ENCODE results near the gene CNTNAP5.

Gene CNTNAP5

DNA sequence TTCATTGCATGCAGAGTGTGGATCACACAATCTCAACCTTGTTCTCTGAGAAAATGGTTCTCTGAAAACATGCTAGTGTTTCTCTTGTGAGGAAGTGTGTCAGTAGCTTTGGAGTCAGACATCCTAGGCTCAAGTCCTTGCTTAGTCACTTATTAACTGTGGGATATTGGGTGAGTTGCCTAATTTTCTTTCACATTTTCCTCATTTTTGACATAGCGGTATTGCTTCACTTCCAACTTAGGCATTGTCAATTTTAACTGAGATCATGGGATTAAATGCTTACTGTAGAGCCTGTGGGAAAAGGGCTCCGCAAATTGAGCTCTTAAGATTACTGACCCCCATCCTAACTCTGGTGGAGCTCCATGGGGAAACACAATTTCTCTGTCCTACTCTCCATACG, 622.2 kb downstream of the CNTNAP5 start:
- Histone ChIP-seq H3K36me3 (no peaks in the 10 kb centered on the region), H3K4me3 (no peak overlapping the region), H3K9ac (no peak overlapping the region), H3K27ac (no peak overlapping the region), H3K27me3 (no peaks in the 10 kb centered on the region), H3K9me3 (replicated peaks in 1 of 11) (no peaks in the 10 kb centered on the region), H4K20me1 (no peaks in the 10 kb centered on the region), H3K4me1 (peaks cover 0 to 8% (median 0%) of the 10 kb centered on the region in 10 experiments; a peak in 1 of 20 replicates), H3K4me2 (no peak overlapping the region)
- TF ChIP-seq Cebpa-rat (IDR thresholded peaks at IDR 0.05): no peak

DNA sequence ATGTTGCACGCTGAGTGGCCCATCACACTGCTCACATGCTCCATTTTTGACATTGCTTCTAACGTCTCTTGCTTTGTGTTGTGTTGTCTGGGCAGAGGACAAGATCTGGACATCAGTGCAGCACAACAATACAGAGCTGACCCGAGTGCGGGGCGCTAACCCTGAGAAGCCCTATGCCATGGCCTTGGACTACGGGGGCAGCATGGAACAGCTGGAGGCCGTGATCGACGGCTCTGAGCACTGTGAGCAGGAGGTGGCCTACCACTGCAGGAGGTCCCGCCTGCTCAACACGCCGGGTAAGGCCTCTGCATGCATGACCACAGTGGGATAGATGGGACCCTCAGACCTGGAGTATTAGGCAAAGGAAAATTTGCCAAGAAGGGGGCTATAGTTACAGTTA, 622.6 kb downstream of the CNTNAP5 start:
- H3K4me3 ChIP-seq: no peak overlapping the region
- no peak overlapping the region for H3K9ac ChIP-seq
- H3K27me3 ChIP-seq: no peaks in the 10 kb centered on the region

GRCh38 chr2:124649001-124649400, 623.9 kb downstream of the CNTNAP5 start:
- Histone ChIP-seq H3K36me3 (no peaks in the 10 kb centered on the region), H3K9ac (no peak overlapping the region), H3K9me3 (replicated peaks in 1 of 11) (no peaks in the 10 kb centered on the region), H3K4me1 (peaks cover 0 to 8% (median 0%) of the 10 kb centered on the region in 10 experiments; a peak in 1 of 20 replicates), H3K4me3 (no peak overlapping the region), H3K4me2 (no peak overlapping the region), H3K27ac (no peak overlapping the region), H3K27me3 (no peaks in the 10 kb centered on the region), H4K20me1 (no peaks in the 10 kb centered on the region)
- TF ChIP-seq Cebpa-rat (IDR thresholded peaks at IDR 0.05): no peak

More for the DNA sequence above, 622.6 kb downstream of the CNTNAP5 start:
- Histone ChIP-seq H3K27ac (no peak overlapping the region), H3K4me2 (no peak overlapping the region), H3K4me1 (peaks cover 0 to 8% (median 0%) of the 10 kb centered on the region in 10 experiments; a peak in 1 of 20 replicates), H3K9me3 (replicated peaks in 1 of 11) (no peaks in the 10 kb centered on the region), H4K20me1 (no peaks in the 10 kb centered on the region), H3K36me3 (no peaks in the 10 kb centered on the region)
- TF ChIP-seq Cebpa-rat (IDR thresholded peaks at IDR 0.05): no peak

DNA sequence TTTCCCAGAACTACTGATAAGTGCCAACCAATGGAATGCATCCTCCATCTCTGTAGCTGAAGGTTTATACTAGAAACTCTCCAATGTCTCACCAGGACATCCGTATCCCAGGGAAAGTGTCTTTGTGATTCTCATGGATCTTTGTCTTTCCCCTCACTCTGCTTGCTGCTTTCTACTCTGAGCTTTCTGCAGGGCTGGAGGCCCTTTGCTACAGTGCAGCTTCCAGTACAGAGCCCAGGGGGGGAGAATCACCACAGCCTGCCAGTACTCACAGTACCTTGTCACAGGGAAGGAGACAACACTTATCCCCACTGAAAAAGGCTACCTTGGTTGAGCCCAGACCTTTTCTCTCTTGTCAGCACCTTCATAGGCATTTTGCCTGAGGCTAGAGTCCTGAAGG, 627.0 kb downstream of the CNTNAP5 start:
- Histone ChIP-seq H3K4me1 (no peaks in the 10 kb centered on the region), H3K4me3 (no peak overlapping the region), H3K27ac (no peak overlapping the region), H4K20me1 (no peaks in the 10 kb centered on the region), H3K36me3 (no peaks in the 10 kb centered on the region), H3K4me2 (no peak overlapping the region), H3K9ac (no peak overlapping the region), H3K27me3 (no peaks in the 10 kb centered on the region), H3K9me3 (replicated peaks in 1 of 11) (no peaks in the 10 kb centered on the region)
- no peak for TF ChIP-seq Cebpa-rat (IDR thresholded peaks at IDR 0.05)

DNA sequence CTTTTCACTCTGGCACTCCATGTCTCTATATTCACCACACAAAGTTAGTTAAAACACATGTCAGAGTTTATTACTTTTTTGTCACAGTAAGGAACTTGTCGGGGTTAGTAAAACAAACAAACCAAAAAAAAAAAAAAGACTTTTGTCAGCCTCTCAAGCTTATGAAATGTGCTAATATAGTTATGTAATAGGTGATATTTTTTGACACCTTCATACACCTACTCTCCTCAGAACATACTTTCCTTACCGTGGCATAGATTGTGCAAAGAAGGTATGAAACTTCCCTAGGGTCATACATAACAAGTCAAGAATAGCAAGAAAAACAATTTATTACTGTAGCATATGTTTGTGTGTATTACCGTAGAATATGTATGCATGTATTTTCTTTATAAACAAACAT, 633.3 kb downstream of the CNTNAP5 start:
- no peak overlapping the region for H3K9ac ChIP-seq
- no peaks in the 10 kb centered on the region for H3K36me3 ChIP-seq
- no peaks in the 10 kb centered on the region for H4K20me1 ChIP-seq
- H3K4me3 ChIP-seq: no peak overlapping the region
- H3K4me1 ChIP-seq: no peaks in the 10 kb centered on the region
- H3K27ac ChIP-seq: no peak overlapping the region
- no peak for TF ChIP-seq Cebpa-rat (IDR thresholded peaks at IDR 0.05)
- H3K27me3 ChIP-seq: no peaks in the 10 kb centered on the region
- no peak overlapping the region for H3K4me2 ChIP-seq
- no peaks in the 10 kb centered on the region for H3K9me3 ChIP-seq (replicated peaks in 1 of 11)

DNA sequence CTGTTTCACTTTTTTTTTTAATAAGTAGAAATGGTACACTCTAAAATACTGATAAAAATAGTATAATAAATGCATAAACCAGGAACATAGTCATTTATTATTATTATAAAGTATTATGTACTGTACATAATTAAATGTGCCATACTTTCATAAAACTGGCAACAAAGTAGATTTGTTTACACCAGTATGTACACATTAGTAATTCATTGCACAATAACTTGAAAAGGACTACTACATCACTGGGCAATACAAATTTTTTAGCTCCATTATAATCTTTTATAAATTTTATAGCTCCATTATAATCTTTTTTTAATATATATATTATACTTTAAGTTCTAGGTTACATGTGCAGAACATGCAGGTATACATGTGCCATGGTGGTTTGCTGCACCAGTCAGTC, 636.5 kb downstream of the CNTNAP5 start:
- no peaks in the 10 kb centered on the region for H3K9me3 ChIP-seq (replicated peaks in 1 of 11)
- no peak overlapping the region for H3K27ac ChIP-seq
- no peak overlapping the region for H3K9ac ChIP-seq
- H3K4me3 ChIP-seq: no peak overlapping the region
- no peaks in the 10 kb centered on the region for H3K36me3 ChIP-seq
- TF ChIP-seq Cebpa-rat (IDR thresholded peaks at IDR 0.05): no peak
- no peaks in the 10 kb centered on the region for H3K4me1 ChIP-seq
- no peaks in the 10 kb centered on the region for H3K27me3 ChIP-seq
- no peaks in the 10 kb centered on the region for H4K20me1 ChIP-seq
- H3K4me2 ChIP-seq: no peak overlapping the region

- H3K4me1 ChIP-seq: no peaks in the 10 kb centered on the region
- no peak overlapping the region for H3K4me3 ChIP-seq
- H3K36me3 ChIP-seq: no peaks in the 10 kb centered on the region
- TF ChIP-seq Cebpa-rat (IDR thresholded peaks at IDR 0.05): no peak
- no peaks in the 10 kb centered on the region for H4K20me1 ChIP-seq
- H3K27me3 ChIP-seq: no peaks in the 10 kb centered on the region
- no peak overlapping the region for H3K9ac ChIP-seq
- H3K9me3 ChIP-seq (replicated peaks in 1 of 11): no peaks in the 10 kb centered on the region
- H3K4me2 ChIP-seq: no peak overlapping the region
- no peak overlapping the region for H3K27ac ChIP-seq
Observed at GRCh38 chr2:124662946-124663644, 638.0 kb downstream of the CNTNAP5 start.

DNA sequence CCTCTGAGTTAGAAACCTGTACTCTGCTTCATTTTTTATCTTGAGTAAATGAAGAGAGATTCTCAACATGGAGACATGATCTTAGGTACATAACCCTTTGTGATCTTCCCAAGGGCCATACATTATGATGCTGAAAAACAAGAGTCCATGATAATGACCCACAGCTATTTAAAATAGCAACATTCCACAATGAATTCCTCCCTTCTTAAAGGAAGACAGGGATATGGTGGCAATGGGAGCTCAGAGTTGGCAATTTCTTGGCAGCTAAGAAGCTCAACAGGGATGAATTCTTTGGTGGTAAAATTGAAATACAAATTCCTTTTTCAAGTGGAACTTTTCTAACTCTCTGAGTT, 638.5 kb downstream of the CNTNAP5 start:
- no peaks in the 10 kb centered on the region for H3K9me3 ChIP-seq (replicated peaks in 1 of 11)

DNA sequence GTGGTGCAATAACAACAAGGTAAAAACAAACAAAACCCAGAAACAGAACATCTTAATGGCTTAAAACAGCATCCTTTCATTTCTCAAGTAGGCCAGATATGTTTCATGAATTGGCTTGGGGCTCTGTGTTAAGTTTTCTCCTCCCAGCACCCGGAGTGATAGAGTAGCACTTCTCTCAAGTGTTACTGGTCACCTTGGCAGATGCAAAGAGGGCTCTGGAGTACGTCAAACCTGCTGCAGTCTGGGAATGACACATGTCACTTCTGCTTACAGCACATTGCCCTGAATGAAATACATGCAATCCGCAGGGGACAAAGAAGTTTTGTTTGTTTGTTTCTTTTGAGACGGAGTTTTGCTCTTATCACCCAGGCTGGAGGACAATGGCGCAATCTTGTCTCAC, 639.3 kb downstream of the CNTNAP5 start:
- Histone ChIP-seq H3K4me2 (no peak overlapping the region), H3K27me3 (no peaks in the 10 kb centered on the region), H3K4me3 (no peak overlapping the region), H3K27ac (no peak overlapping the region), H4K20me1 (no peaks in the 10 kb centered on the region), H3K9me3 (replicated peaks in 1 of 11) (no peaks in the 10 kb centered on the region), H3K9ac (no peak overlapping the region), H3K36me3 (no peaks in the 10 kb centered on the region), H3K4me1 (no peaks in the 10 kb centered on the region)
- no peak for TF ChIP-seq Cebpa-rat (IDR thresholded peaks at IDR 0.05)

More for the DNA sequence above, 638.5 kb downstream of the CNTNAP5 start:
- no peaks in the 10 kb centered on the region for H3K27me3 ChIP-seq
- H4K20me1 ChIP-seq: no peaks in the 10 kb centered on the region
- no peak overlapping the region for H3K27ac ChIP-seq
- H3K36me3 ChIP-seq: no peaks in the 10 kb centered on the region
- H3K4me2 ChIP-seq: no peak overlapping the region
- no peak overlapping the region for H3K9ac ChIP-seq
- no peaks in the 10 kb centered on the region for H3K4me1 ChIP-seq
- TF ChIP-seq Cebpa-rat (IDR thresholded peaks at IDR 0.05): no peak
- H3K4me3 ChIP-seq: no peak overlapping the region

DNA sequence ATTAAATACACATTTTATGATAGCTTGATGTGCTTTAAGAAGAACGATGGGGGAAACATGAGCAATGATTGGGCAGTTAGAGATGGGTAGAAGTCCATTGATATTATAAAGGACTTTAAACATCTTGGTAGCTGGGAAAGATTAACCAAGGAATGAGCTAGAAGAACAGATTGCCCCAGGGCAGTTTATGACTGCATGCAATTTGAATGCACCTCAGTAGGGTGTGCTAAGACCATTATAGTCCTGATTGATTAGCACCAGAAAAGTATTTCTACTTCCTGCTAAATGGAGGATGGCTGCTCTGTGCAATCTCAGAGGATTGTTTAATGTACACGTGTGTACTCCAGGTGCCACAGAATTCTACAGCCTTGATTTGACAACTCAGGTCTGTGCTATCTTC, 641.9 kb downstream of the CNTNAP5 start:
- no peak overlapping the region for H3K9ac ChIP-seq
- H3K27ac ChIP-seq: no peak overlapping the region
- H3K4me1 ChIP-seq: no peaks in the 10 kb centered on the region
- H3K9me3 ChIP-seq (replicated peaks in 1 of 11): no peaks in the 10 kb centered on the region
- H3K27me3 ChIP-seq: no peaks in the 10 kb centered on the region
- TF ChIP-seq Cebpa-rat (IDR thresholded peaks at IDR 0.05): no peak
- no peak overlapping the region for H3K4me3 ChIP-seq
- H3K4me2 ChIP-seq: no peak overlapping the region
- no peaks in the 10 kb centered on the region for H4K20me1 ChIP-seq
- H3K36me3 ChIP-seq: no peaks in the 10 kb centered on the region
